Measurements from ENCODE around the gene INCA1.

INCA1 gene

DNA sequence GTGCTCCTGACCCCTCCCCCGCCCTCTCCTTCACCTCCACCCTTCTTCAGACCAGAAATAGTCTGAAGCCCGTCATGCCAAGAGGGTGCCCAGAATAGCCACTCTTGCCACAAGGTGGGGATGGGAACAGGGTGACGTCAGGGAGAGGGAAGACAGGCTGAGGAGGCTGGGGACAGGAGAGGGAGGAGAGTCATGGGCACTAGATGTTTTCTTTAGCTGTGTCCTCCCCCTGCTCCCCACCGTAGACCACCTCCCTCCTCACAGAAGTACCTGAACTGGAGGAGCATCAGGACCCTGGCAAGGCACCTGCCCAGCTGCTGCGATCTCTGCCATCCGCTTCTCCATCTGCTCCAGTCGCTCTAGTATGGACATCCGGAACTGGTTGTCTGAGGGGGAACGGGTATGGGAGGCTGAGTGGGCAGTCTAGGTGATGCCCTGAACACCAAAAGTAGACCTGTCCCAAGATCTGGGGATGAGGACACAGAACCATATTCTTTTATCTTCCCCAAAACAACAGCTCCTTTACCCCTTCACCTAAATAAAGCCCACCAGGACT is 23.1 kb downstream of the INCA1 start:
- TF ChIP-seq, protein P1, sequence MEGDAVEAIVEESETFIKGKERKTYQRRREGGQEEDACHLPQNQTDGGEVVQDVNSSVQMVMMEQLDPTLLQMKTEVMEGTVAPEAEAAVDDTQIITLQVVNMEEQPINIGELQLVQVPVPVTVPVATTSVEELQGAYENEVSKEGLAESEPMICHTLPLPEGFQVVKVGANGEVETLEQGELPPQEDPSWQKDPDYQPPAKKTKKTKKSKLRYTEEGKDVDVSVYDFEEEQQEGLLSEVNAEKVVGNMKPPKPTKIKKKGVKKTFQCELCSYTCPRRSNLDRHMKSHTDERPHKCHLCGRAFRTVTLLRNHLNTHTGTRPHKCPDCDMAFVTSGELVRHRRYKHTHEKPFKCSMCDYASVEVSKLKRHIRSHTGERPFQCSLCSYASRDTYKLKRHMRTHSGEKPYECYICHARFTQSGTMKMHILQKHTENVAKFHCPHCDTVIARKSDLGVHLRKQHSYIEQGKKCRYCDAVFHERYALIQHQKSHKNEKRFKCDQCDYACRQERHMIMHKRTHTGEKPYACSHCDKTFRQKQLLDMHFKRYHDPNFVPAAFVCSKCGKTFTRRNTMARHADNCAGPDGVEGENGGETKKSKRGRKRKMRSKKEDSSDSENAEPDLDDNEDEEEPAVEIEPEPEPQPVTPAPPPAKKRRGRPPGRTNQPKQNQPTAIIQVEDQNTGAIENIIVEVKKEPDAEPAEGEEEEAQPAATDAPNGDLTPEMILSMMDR (IDR thresholded peaks at IDR 0.05; ENCODE audit: insufficient read depth, low read length, poor library complexity, severe bottlenecking) = no peak
- TF ChIP-seq EZH2phosphoT487 (conservative IDR thresholded peaks at IDR 0.05; ENCODE audit: low read length) = no peak
- no peaks in the 10 kb centered on the region for H3K36me3 ChIP-seq (ENCODE audit: low read length)
- H3K9ac ChIP-seq (ENCODE audit: low read length) = no peak overlapping the region
- H3K27ac ChIP-seq (ENCODE audit: low read depth, low read length) = no peak overlapping the region
- no peaks in the 10 kb centered on the region for H3K9me2 ChIP-seq (replicated peaks; ENCODE audit: insufficient read depth, low read length)
- no peaks in the 10 kb centered on the region for H4K20me1 ChIP-seq (ENCODE audit: low read depth, low read length)
- H3K9me3 ChIP-seq (ENCODE audit: insufficient read depth, low read length) = no peaks in the 10 kb centered on the region
- no peaks in the 10 kb centered on the region for H3K27me3 ChIP-seq (ENCODE audit: low read length)
- H3K4me3 ChIP-seq (ENCODE audit: insufficient read depth, low read length, poor library complexity, severe bottlenecking) = no peak overlapping the region
- H3K79me2 ChIP-seq (ENCODE audit: insufficient read depth, low read length) = no peaks in the 10 kb centered on the region
- no peak overlapping the region for H2AFZ ChIP-seq (ENCODE audit: low read depth, low read length, severe bottlenecking)
- no peak overlapping the region for H3K4me2 ChIP-seq (ENCODE audit: low read depth, low read length, poor library complexity, severe bottlenecking)
- H3F3A ChIP-seq (ENCODE audit: insufficient read depth) = no peaks in the 10 kb centered on the region

- Histone ChIP-seq H3K9me3 (ENCODE audit: insufficient read depth, low read length) (no peaks in the 10 kb centered on the region), H2AFZ (ENCODE audit: low read depth, low read length, severe bottlenecking) (no peak overlapping the region)
Measured at GRCh38 chr17:4973256-4974114, 23.8 kb downstream of the INCA1 start.

DNA sequence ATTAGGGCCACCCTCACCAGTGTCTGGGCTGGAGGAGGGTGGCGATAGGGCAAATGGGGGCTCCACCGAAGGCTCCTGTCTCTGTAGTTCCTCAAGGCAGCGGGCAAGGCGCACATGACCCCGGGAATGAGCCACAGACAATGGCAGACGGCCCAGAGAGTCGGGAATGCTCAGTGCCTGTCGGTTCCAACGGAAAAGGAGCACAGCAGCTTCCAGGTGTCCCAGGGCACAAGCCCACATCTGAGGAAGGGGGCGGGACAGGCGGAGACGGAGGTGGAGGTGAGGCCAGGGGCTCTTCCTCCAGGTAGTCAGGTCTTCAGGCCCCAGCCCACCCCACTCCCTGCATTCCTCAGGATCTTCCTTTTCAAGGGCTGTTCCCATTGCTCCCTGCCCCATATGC is 24.6 kb downstream of the INCA1 start:
- no peak overlapping the region for H3K4me3 ChIP-seq (ENCODE audit: insufficient read depth, low read length, poor library complexity, severe bottlenecking)
- no peak for TF ChIP-seq EZH2phosphoT487 (conservative IDR thresholded peaks at IDR 0.05; ENCODE audit: low read length)
- TF ChIP-seq, protein P1 (IDR thresholded peaks at IDR 0.05; ENCODE audit: insufficient read depth, low read length, poor library complexity, severe bottlenecking) = no peak
- H3K36me3 ChIP-seq (ENCODE audit: low read length) = no peaks in the 10 kb centered on the region
- H3K9me3 ChIP-seq (ENCODE audit: insufficient read depth, low read length) = no peaks in the 10 kb centered on the region
- no peak overlapping the region for H3K9ac ChIP-seq (ENCODE audit: low read length)
- H3K27ac ChIP-seq (ENCODE audit: low read depth, low read length) = no peak overlapping the region
- no peaks in the 10 kb centered on the region for H4K20me1 ChIP-seq (ENCODE audit: low read depth, low read length)
- no peaks in the 10 kb centered on the region for H3F3A ChIP-seq (ENCODE audit: insufficient read depth)
- no peaks in the 10 kb centered on the region for H3K79me2 ChIP-seq (ENCODE audit: insufficient read depth, low read length)
- H2AFZ ChIP-seq (ENCODE audit: low read depth, low read length, severe bottlenecking) = no peak overlapping the region
- no peaks in the 10 kb centered on the region for H3K27me3 ChIP-seq (ENCODE audit: low read length)
- no peak overlapping the region for H3K4me2 ChIP-seq (ENCODE audit: low read depth, low read length, poor library complexity, severe bottlenecking)
- no peaks in the 10 kb centered on the region for H3K9me2 ChIP-seq (replicated peaks; ENCODE audit: insufficient read depth, low read length)

More at GRCh38 chr17:4973256-4974114, 23.8 kb downstream of the INCA1 start:
- no peak overlapping the region for H3K9ac ChIP-seq (ENCODE audit: low read length)
- no peaks in the 10 kb centered on the region for H3K36me3 ChIP-seq (ENCODE audit: low read length)
- no peak overlapping the region for H3K27ac ChIP-seq (ENCODE audit: low read depth, low read length)
- no peaks in the 10 kb centered on the region for H3F3A ChIP-seq (ENCODE audit: insufficient read depth)
- no peaks in the 10 kb centered on the region for H3K79me2 ChIP-seq (ENCODE audit: insufficient read depth, low read length)
- H3K27me3 ChIP-seq (ENCODE audit: low read length) = no peaks in the 10 kb centered on the region
- H3K4me3 ChIP-seq (ENCODE audit: insufficient read depth, low read length, poor library complexity, severe bottlenecking) = no peak overlapping the region
- TF ChIP-seq, protein P1 (IDR thresholded peaks at IDR 0.05; ENCODE audit: insufficient read depth, low read length, poor library complexity, severe bottlenecking) = no peak
- TF ChIP-seq EZH2phosphoT487 (conservative IDR thresholded peaks at IDR 0.05; ENCODE audit: low read length) = no peak
- H3K9me2 ChIP-seq (replicated peaks; ENCODE audit: insufficient read depth, low read length) = no peaks in the 10 kb centered on the region
- H4K20me1 ChIP-seq (ENCODE audit: low read depth, low read length) = no peaks in the 10 kb centered on the region
- no peak overlapping the region for H3K4me2 ChIP-seq (ENCODE audit: low read depth, low read length, poor library complexity, severe bottlenecking)
